BLaER1 (cell line): Measurements from ENCODE around the gene SEC22A.

ENCODE experiments used
- H3K27ac ChIP-seq: shearing (Covaris generic); formaldehyde crosslinking; 2 replicates; pipeline ENCODE4 v1.8.1; 2022
- H3K27me3 ChIP-seq: shearing (Covaris generic); formaldehyde crosslinking; 2 replicates; pipeline ENCODE4 v1.8.1; 2022
- H3K36me3 ChIP-seq: shearing (Covaris generic); formaldehyde crosslinking; 2 replicates; pipeline ENCODE4 v1.8.1; 2022
- H3K4me1 ChIP-seq: shearing (Covaris generic); formaldehyde crosslinking; 2 replicates; pipeline ENCODE4 v1.8.1; 2022
- H3K4me2 ChIP-seq: shearing (Covaris generic); formaldehyde crosslinking; 2 replicates; pipeline ENCODE4 v1.8.1; 2022
- H3K4me3 ChIP-seq: shearing (Covaris generic); formaldehyde crosslinking; 2 replicates; pipeline ENCODE4 v1.8.1; 2022
- H3K9ac ChIP-seq: shearing (Covaris generic); formaldehyde crosslinking; 2 replicates; pipeline ENCODE4 v1.8.1; 2022
- H3K9me3 ChIP-seq: shearing (Covaris generic); formaldehyde crosslinking; 2 replicates; pipeline ENCODE4 v1.8.1; 2022
- H4K20me1 ChIP-seq: shearing (Covaris generic); formaldehyde crosslinking; 2 replicates; pipeline ENCODE4 v1.8.1; 2022
- Cebpa-rat ChIP-seq: shearing (Covaris generic); IDR thresholded peaks from 2 replicates; pipeline ENCODE4 v1.8.1; 2022

The SEC22A gene

GRCh38 chr3:123296836-123297626 is 95.3 kb downstream of the SEC22A start:
- no peaks in the 10 kb centered on the region for H3K27me3 ChIP-seq
- H3K9me3 ChIP-seq = no peaks in the 10 kb centered on the region
- no peaks in the 10 kb centered on the region for H3K36me3 ChIP-seq
- no peak overlapping the region for H3K4me3 ChIP-seq
- H3K9ac ChIP-seq = no peak overlapping the region
- H3K4me1 ChIP-seq = peaks cover 63% of the 10 kb centered on the region
- no peak overlapping the region for H3K27ac ChIP-seq
- H4K20me1 ChIP-seq = no peaks in the 10 kb centered on the region
- no peak overlapping the region for H3K4me2 ChIP-seq
- TF ChIP-seq Cebpa-rat = no peak

GRCh38 chr3:123297627-123297899 is 95.8 kb downstream of the SEC22A start:
- no peaks in the 10 kb centered on the region for H3K36me3 ChIP-seq
- no peak for TF ChIP-seq Cebpa-rat
- no peak overlapping the region for H3K27ac ChIP-seq
- no peaks in the 10 kb centered on the region for H3K27me3 ChIP-seq
- H4K20me1 ChIP-seq = no peaks in the 10 kb centered on the region
- peaks cover 63% of the 10 kb centered on the region for H3K4me1 ChIP-seq
- no peaks in the 10 kb centered on the region for H3K9me3 ChIP-seq
- H3K9ac ChIP-seq = no peak overlapping the region
- H3K4me3 ChIP-seq = no peak overlapping the region
- H3K4me2 ChIP-seq = no peak overlapping the region

DNA sequence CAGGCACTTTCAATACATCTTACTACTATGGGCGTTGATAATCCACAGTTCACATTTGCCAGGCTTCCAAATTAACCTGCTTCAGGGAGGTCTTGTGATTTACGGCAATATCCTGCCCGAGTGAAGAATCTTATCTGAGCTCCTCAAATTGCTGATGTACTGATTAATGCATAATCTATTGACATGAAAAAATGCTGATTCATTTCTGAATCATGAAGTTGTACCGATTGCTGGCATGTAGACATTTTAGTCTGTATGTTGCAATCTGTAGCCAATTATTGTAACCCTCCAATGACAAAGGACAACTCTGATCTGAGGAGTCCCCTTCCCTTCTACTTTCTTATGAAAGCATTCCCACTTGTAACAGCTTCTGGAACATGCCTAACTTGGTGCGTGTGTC is 97.2 kb downstream of the SEC22A start:
- Histone ChIP-seq H3K27me3 (no peaks in the 10 kb centered on the region), H3K4me1 (peaks cover 67% of the 10 kb centered on the region), H3K36me3 (no peaks in the 10 kb centered on the region), H3K4me2 (peak overlapping the region; percentile 98), H3K27ac (no peak overlapping the region), H3K9ac (no peak overlapping the region), H3K4me3 (no peak overlapping the region), H4K20me1 (no peaks in the 10 kb centered on the region), H3K9me3 (peaks cover 6% of the 10 kb centered on the region; the same call in 1 of the 2 replicates)
- no peak for TF ChIP-seq Cebpa-rat

- Histone ChIP-seq H3K9me3 (peaks cover 11% of the 10 kb centered on the region), H3K36me3 (no peaks in the 10 kb centered on the region), H3K4me1 (peaks cover 74% of the 10 kb centered on the region), H3K9ac (no peak overlapping the region), H3K27ac (peak overlapping the region; percentile 85; the same call in 1 of the 2 replicates), H3K27me3 (no peaks in the 10 kb centered on the region), H4K20me1 (no peaks in the 10 kb centered on the region), H3K4me2 (peak overlapping the region; percentile 98), H3K4me3 (no peak overlapping the region)
- no peak for TF ChIP-seq Cebpa-rat
Measured at GRCh38 chr3:123299581-123299980, 97.8 kb downstream of the SEC22A start.

- TF ChIP-seq Cebpa-rat = no peak
Measured at GRCh38 chr3:123300056-123300455, 98.3 kb downstream of the SEC22A start.

GRCh38 chr3:123300583-123300982 is 98.8 kb downstream of the SEC22A start:
- TF ChIP-seq Cebpa-rat = no peak
- Histone ChIP-seq H3K27me3 (no peaks in the 10 kb centered on the region), H3K27ac (peak overlapping the region; percentile 85), H3K9ac (peak overlapping the region; percentile 1; the same call in 1 of the 2 replicates), H3K4me2 (peak overlapping the region; percentile 98), H3K36me3 (no peaks in the 10 kb centered on the region), H4K20me1 (no peaks in the 10 kb centered on the region), H3K9me3 (peaks cover 21% of the 10 kb centered on the region), H3K4me3 (no peak overlapping the region; the same call in 1 of the 2 replicates), H3K4me1 (peaks cover 84% of the 10 kb centered on the region)

More at GRCh38 chr3:123300056-123300455, 98.3 kb downstream of the SEC22A start:
- Histone ChIP-seq H3K4me3 (no peak overlapping the region), H3K4me2 (peak overlapping the region; percentile 98), H3K4me1 (peaks cover 79% of the 10 kb centered on the region), H3K9me3 (peaks cover 16% of the 10 kb centered on the region), H4K20me1 (no peaks in the 10 kb centered on the region), H3K9ac (peak overlapping the region; percentile 1; the same call in 1 of the 2 replicates), H3K36me3 (no peaks in the 10 kb centered on the region), H3K27ac (peak overlapping the region; percentile 85), H3K27me3 (no peaks in the 10 kb centered on the region)

GRCh38 chr3:123301331-123302184 is 99.8 kb downstream of the SEC22A start:
- no peak for TF ChIP-seq Cebpa-rat
- peak overlapping the region; percentile 75 for H3K9ac ChIP-seq
- no peaks in the 10 kb centered on the region for H3K36me3 ChIP-seq
- H3K4me1 ChIP-seq = peaks cover 92% of the 10 kb centered on the region
- peak overlapping the region; percentile 98 for H3K4me2 ChIP-seq
- H3K27ac ChIP-seq = peak overlapping the region; percentile 85
- H4K20me1 ChIP-seq = no peaks in the 10 kb centered on the region
- peaks cover 24% of the 10 kb centered on the region for H3K9me3 ChIP-seq
- peak overlapping the region; percentile 39 for H3K4me3 ChIP-seq
- no peaks in the 10 kb centered on the region for H3K27me3 ChIP-seq

GRCh38 chr3:123302961-123303360 is 101.2 kb downstream of the SEC22A start:
- Histone ChIP-seq H3K9ac (no peak overlapping the region; the same call in 1 of the 2 replicates), H3K4me3 (no peak overlapping the region), H3K4me1 (peaks cover 98% of the 10 kb centered on the region), H4K20me1 (no peaks in the 10 kb centered on the region), H3K27ac (peak overlapping the region; percentile 85; the same call in 1 of the 2 replicates), H3K36me3 (no peaks in the 10 kb centered on the region), H3K9me3 (peaks cover 24% of the 10 kb centered on the region), H3K4me2 (peak overlapping the region; percentile 98), H3K27me3 (no peaks in the 10 kb centered on the region)
- no peak for TF ChIP-seq Cebpa-rat

- Histone ChIP-seq H3K4me1 (peaks cover 98% of the 10 kb centered on the region), H3K27ac (no peak overlapping the region; the same call in 1 of the 2 replicates), H3K27me3 (no peaks in the 10 kb centered on the region), H3K36me3 (no peaks in the 10 kb centered on the region), H3K4me3 (no peak overlapping the region), H3K4me2 (peak overlapping the region; percentile 50), H3K9me3 (peaks cover 24% of the 10 kb centered on the region), H4K20me1 (no peaks in the 10 kb centered on the region), H3K9ac (no peak overlapping the region)
- TF ChIP-seq Cebpa-rat = no peak
Measured at GRCh38 chr3:123303976-123304560, 102.3 kb downstream of the SEC22A start.

GRCh38 chr3:123305192-123305591 is 103.4 kb downstream of the SEC22A start:
- Histone ChIP-seq H3K27me3 (no peaks in the 10 kb centered on the region), H3K9me3 (peaks cover 24% of the 10 kb centered on the region), H3K27ac (no peak overlapping the region), H3K4me2 (peak overlapping the region; percentile 50), H3K4me1 (peaks cover 98% of the 10 kb centered on the region), H3K4me3 (no peak overlapping the region), H4K20me1 (no peaks in the 10 kb centered on the region), H3K36me3 (no peaks in the 10 kb centered on the region), H3K9ac (no peak overlapping the region)
- no peak for TF ChIP-seq Cebpa-rat
